ENCODE results near the gene TRIM39. TPM values are rescaled to one million over a fixed set of nuclear protein-coding genes. Genes with fewer than 3 reads are reported as not detected.

Gene TRIM39
- total RNA-seq, 2 donors from 2014 or later: 16.4 to 17.1 TPM

DNA sequence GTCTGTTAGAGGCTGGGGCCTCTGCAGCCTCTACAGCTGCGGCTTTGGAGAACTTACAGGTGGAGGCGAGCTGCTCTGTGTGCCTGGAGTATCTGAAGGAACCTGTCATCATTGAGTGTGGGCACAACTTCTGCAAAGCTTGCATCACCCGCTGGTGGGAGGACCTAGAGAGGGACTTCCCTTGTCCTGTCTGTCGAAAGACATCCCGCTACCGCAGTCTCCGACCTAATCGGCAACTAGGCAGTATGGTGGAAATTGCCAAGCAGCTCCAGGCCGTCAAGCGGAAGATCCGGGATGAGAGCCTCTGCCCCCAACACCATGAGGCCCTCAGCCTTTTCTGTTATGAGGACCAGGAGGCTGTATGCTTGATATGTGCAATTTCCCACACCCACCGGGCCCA is 2.6 kb downstream of the TRIM39 start:
- H3K4me3 Mint-ChIP-seq: no peak overlapping the region

DNA sequence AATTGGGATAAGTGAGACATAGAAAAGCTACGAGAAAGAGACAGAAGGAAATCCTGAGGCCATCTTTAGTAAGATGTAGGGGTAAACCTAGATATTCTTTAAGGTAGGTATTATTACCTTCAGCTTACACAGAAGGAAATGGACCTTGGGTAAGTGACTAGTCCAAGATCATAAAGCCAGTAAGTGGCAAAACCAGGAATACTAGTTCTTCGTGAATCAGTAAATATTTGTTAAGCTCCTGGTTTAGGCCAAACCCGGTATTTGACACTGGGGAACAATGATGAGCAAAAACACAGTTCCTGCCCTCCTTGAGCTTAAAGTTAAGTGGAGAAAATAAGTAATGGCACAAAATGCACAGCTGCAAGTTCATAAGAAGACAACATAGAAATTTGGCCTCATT is 5.3 kb downstream of the TRIM39 start:
- Mint-ChIP-seq H3K9me3 (no peaks in the 10 kb centered on the region), H3K4me1 (peaks cover 6% of the 10 kb centered on the region), H3K36me3 (ENCODE audit: low read depth) (peaks cover 59% of the 10 kb centered on the region), H3K27me3 (ENCODE audit: insufficient read depth) (no peaks in the 10 kb centered on the region), H3K4me3 (no peak overlapping the region), H3K27ac (no peak overlapping the region)
- TF ChIP-seq, protein P1, sequence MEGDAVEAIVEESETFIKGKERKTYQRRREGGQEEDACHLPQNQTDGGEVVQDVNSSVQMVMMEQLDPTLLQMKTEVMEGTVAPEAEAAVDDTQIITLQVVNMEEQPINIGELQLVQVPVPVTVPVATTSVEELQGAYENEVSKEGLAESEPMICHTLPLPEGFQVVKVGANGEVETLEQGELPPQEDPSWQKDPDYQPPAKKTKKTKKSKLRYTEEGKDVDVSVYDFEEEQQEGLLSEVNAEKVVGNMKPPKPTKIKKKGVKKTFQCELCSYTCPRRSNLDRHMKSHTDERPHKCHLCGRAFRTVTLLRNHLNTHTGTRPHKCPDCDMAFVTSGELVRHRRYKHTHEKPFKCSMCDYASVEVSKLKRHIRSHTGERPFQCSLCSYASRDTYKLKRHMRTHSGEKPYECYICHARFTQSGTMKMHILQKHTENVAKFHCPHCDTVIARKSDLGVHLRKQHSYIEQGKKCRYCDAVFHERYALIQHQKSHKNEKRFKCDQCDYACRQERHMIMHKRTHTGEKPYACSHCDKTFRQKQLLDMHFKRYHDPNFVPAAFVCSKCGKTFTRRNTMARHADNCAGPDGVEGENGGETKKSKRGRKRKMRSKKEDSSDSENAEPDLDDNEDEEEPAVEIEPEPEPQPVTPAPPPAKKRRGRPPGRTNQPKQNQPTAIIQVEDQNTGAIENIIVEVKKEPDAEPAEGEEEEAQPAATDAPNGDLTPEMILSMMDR (conservative IDR thresholded peaks at IDR 0.05): no peak
- no peaks in the 10 kb centered on the region for H3K9me3 ChIP-seq (ENCODE audit: control insufficient read depth, low read length)
- no peak for DNase-seq
- H3K4me3 ChIP-seq (ENCODE audit: low read length): no peak overlapping the region
- H3K9ac ChIP-seq (ENCODE audit: extremely low read depth, low read length, poor library complexity, severe bottlenecking): no peak overlapping the region
- H3K27ac ChIP-seq (ENCODE audit: low read depth, low read length): no peak overlapping the region
- peaks cover 4% of the 10 kb centered on the region for H3K4me1 ChIP-seq (ENCODE audit: control insufficient read depth, insufficient read depth, low read length)
- H3K27me3 ChIP-seq (ENCODE audit: control insufficient read depth, insufficient read depth, low read length, poor library complexity, severe bottlenecking): no peaks in the 10 kb centered on the region
- peaks cover 71% of the 10 kb centered on the region for H3K36me3 ChIP-seq (ENCODE audit: control insufficient read depth, insufficient read depth, low read length)
- WGBS, 2 experiments (ENCODE audit: insufficient coverage in 1 of 2, insufficient read length in 1 of 2): 92 to 100% methylated on average over 2 to 3 of the region's 3 CpGs

More for the DNA sequence above, 2.6 kb downstream of the TRIM39 start:
- no peak for DNase-seq
- Histone ChIP-seq H3K36me3 (ENCODE audit: control insufficient read depth, insufficient read depth, low read length) (peaks cover 53% of the 10 kb centered on the region), H3K27me3 (ENCODE audit: control insufficient read depth, insufficient read depth, low read length, poor library complexity, severe bottlenecking) (no peaks in the 10 kb centered on the region), H3K4me3 (ENCODE audit: low read length) (no peak overlapping the region), H3K9ac (ENCODE audit: extremely low read depth, low read length, poor library complexity, severe bottlenecking) (no peak overlapping the region), H3K4me1 (ENCODE audit: control insufficient read depth, insufficient read depth, low read length) (peaks cover 4% of the 10 kb centered on the region), H3K9me3 (ENCODE audit: control insufficient read depth, low read length) (no peaks in the 10 kb centered on the region), H3K27ac (ENCODE audit: low read depth, low read length) (no peak overlapping the region)
- H3K9me3 Mint-ChIP-seq: no peaks in the 10 kb centered on the region
- peaks cover 15% of the 10 kb centered on the region for H3K4me1 Mint-ChIP-seq
- H3K27ac Mint-ChIP-seq: no peak overlapping the region
- 94% methylated on average over 12 of the region's 12 CpGs for whole genome bisulfite sequencing, 2 experiments (ENCODE audit: insufficient coverage in 1 of 2, insufficient read length in 1 of 2)
- no peaks in the 10 kb centered on the region for H3K27me3 Mint-ChIP-seq (ENCODE audit: insufficient read depth)
- H3K36me3 Mint-ChIP-seq (ENCODE audit: low read depth): peaks cover 37% of the 10 kb centered on the region
- TF ChIP-seq, protein P1 (conservative IDR thresholded peaks at IDR 0.05): no peak

DNA sequence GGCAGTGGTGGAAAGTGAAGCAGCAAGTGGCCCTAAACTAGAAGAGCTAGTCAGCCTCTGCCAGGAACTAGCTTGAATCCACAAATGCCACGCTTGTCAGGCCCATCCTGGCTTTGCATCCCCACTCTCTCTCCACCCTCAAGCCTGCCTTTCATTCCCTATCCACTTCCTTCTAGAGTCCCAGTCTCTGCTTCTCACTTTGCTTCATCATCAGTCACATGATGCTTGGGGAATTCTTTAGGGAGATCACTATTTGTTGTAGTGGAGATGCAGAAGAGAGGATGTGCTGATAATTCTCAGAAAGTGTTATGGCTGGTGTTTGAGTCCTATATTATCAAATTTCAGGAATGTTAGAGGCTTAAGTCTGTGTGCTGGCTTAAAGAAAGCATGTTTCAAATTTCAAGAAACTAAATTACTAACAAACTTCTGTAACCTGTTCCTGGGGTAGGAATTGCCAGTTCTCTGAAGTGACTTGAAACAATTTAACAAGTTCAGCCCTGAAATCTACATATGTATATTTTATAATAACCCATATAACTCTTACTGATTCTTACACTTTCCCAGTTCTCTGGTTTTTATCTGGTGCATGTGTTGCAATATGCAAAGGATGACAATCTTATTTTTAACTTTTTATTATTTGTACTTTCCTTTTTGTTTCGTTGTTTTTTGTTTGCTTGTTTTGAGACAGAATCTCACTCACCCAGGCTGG is 7.5 kb downstream of the TRIM39 start:
- no peaks in the 10 kb centered on the region for H3K4me1 Mint-ChIP-seq
- no peak overlapping the region for H3K27ac ChIP-seq (ENCODE audit: low read depth, low read length)
- H3K4me3 ChIP-seq (ENCODE audit: low read length): no peak overlapping the region
- no peak overlapping the region for H3K9ac ChIP-seq (ENCODE audit: extremely low read depth, low read length, poor library complexity, severe bottlenecking)
- H3K4me1 ChIP-seq (ENCODE audit: control insufficient read depth, insufficient read depth, low read length): no peaks in the 10 kb centered on the region
- TF ChIP-seq, protein P1 (conservative IDR thresholded peaks at IDR 0.05): no peak
- no peaks in the 10 kb centered on the region for H3K27me3 Mint-ChIP-seq (ENCODE audit: insufficient read depth)
- DNase-seq: no peak
- H3K27ac Mint-ChIP-seq: no peak overlapping the region
- H3K9me3 ChIP-seq (ENCODE audit: control insufficient read depth, low read length): no peaks in the 10 kb centered on the region
- H3K36me3 Mint-ChIP-seq (ENCODE audit: low read depth): peaks cover 65% of the 10 kb centered on the region
- H3K4me3 Mint-ChIP-seq: no peak overlapping the region
- no peaks in the 10 kb centered on the region for H3K9me3 Mint-ChIP-seq
- no peaks in the 10 kb centered on the region for H3K27me3 ChIP-seq (ENCODE audit: control insufficient read depth, insufficient read depth, low read length, poor library complexity, severe bottlenecking)
- WGBS, 2 experiments (ENCODE audit: insufficient coverage in 1 of 2, insufficient read length in 1 of 2): 80 to 91% methylated on average over 1 to 2 of the region's 2 CpGs
- H3K36me3 ChIP-seq (ENCODE audit: control insufficient read depth, insufficient read depth, low read length): peaks cover 86% of the 10 kb centered on the region

All from endodermal cell (in vitro differentiated cells).